GM21367 (cell line): ENCODE data around the gene SIRT7.

Experiments
- ATAC-seq: cut with Tn5 transposase; IDR thresholded peaks from one replicate; pipeline ENCODE4 v1.9.1; 2021; ENCODE audit not compliant: unreplicated experiment

SIRT7 gene, protein sequence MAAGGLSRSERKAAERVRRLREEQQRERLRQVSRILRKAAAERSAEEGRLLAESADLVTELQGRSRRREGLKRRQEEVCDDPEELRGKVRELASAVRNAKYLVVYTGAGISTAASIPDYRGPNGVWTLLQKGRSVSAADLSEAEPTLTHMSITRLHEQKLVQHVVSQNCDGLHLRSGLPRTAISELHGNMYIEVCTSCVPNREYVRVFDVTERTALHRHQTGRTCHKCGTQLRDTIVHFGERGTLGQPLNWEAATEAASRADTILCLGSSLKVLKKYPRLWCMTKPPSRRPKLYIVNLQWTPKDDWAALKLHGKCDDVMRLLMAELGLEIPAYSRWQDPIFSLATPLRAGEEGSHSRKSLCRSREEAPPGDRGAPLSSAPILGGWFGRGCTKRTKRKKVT

GRCh38 chr17:81917565-81918332 is at the start of gene SIRT7:
TSS of gene SIRT7 (minus strand) at chr17:81918176. CDS start at chr17:81918131, 45 bp downstream.
- no peak for ATAC-seq

GRCh38 chr17:81967244-81967532 is 49.2 kb upstream of the SIRT7 start:
- ATAC-seq: no peak

DNA sequence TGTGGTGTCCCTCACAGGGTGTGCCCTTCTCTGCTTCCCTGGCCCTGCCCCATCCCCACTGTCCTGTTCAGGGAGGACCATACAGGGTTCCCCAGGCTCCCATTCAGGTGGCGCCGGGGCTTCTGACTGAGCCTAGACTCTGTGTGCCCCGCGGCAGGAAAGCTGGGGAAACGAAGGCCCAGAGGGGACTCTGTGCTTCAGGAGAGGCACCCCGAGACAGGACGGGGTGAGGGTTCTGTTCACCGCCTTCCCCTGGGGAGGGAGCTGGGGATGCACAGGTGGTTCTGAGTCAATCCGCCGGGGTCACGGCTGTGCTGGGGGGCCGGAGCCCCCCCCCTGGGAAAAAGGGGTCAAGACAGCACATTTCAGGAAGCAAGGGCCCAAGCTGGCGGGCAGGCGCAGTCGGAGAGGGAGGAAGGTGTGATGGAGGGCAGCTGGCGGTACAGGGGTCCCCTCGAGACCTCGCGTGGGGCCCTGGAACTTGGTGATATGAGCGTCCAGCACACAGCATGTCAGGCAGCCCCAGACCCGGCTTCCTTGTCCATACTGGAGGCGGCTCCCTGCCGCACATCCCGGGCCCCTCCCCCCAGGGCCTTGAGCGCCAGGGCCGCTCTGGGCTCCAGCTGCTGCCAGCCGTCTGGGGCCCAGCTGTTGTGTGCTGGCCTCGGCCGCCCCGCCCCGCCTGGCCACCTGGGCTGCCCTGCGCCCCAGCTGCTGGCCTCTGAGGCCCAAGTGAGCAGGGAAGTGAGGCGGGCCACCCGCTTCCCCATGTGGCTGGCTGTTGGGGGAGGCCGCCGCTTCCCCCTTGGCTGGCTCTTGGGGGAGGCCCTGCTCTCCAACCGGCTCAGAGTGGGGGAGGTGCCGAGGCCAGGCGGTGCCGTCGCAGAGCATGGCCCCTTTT is 48.6 kb upstream of the SIRT7 start:
- no peak for ATAC-seq

DNA sequence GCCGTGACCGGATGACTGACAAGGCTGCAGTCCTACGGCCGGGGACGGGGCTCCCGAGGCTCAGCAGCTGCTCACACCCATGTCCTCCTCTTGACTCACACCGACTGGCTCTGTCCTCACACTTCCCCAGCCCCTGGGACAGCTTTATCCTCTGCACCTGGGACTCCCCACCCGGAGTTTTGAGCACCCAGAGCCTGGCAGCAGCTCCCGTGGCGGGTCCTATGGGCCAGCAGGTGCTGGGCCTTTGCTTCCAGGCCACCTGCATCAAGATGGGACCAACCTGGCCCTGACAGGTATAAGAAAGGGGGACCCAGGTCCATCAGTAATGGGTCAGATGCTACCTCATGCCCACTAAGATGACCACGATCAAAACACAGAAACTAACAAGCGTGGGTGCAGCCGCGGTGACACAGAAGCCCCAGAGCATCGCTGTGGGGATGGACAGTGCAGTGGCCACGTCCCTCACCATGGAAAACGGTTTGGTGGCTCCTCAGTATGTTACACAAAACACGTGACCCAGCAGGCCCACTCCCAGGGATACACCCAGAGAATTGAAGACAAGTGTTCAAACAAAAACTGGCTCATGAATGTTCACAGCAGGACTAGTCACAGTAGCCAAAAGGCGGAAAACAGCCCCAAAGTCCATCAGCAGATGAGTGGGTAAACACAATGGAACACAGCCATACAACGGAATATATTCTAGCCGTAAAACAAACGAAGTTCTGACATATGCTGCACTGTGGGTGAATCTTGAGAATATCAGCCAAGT is 46.3 kb upstream of the SIRT7 start:
- no peak for ATAC-seq

DNA sequence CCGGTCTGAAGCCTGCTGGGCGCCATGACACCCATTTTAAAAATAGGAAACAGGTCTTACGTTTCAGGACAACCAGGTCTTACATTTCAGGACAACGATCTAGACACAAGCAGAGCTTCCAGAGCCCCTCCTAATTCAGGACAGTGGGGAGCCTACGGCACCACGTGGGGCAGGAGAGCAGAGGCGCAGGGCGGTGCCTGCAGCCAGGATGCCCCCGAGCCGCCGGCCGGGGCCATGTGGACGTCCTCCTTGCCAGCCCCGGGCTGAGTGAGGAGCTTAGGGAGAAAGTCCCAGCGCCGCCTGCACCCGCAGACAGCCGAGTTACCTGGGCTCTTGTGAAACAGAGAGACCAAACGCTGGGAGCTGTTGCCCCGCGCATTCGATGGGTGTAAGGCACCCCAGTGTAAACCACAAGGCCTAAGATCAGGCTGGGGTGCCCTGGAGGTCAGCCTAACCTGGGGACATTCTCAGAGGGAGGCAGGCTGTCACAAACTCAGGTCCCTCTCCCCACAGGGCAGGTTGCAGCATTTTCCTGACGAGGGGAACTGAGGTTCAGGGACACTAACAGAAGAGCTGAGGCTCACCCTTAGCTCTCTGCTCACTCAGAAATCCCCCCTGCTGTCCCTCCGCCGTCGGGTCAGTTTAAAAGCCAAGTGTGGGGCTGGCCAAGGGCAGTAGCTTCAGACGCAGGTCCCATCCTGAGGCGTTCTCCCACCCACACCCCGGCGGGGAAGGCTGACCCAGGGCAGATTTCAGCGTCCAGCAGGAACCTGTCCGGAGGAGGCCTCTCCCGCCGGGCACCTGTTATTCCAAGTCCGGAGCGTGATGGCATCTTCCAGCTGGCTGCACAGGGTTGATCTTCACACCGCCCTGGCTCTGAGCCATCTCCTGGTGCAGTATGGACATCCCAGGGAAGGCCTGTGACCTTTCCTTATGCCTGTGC is 44.8 kb upstream of the SIRT7 start:
- ATAC-seq: no peak

- ATAC-seq: no peak
Measured at GRCh38 chr17:81961521-81962498, 43.8 kb upstream of the SIRT7 start.

DNA sequence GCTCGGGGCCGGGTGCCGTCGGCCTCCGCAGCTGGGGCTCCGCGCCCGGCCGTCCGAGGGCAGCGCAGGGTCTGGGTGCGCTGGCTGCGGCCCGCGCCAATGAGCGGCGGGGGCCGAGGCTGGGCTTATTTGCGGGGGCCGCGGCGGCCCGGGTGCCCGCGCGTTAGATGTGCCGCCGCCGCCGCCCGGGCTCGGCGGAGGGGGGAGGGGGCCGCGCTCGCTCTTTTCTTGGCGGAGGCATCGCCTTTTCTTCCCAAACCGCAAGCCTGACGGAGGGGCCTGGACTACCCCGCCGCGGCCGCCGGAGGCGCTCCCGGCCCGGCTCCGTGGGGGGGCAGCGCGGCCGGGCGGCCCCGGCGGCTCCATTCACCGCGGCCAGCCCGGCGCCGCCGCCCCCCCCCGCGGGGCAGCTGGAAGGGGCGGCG is 43.1 kb upstream of the SIRT7 start, which contains the start of gene NOTUM:
TSS of gene NOTUM (minus strand) at position 101 of the 425 bp plus-strand sequence. CDS start 278 bp downstream, outside the sequence.
- no peak for ATAC-seq

- no peak for ATAC-seq
Measured at GRCh38 chr17:81960130-81960958, 42.4 kb upstream of the SIRT7 start.

DNA sequence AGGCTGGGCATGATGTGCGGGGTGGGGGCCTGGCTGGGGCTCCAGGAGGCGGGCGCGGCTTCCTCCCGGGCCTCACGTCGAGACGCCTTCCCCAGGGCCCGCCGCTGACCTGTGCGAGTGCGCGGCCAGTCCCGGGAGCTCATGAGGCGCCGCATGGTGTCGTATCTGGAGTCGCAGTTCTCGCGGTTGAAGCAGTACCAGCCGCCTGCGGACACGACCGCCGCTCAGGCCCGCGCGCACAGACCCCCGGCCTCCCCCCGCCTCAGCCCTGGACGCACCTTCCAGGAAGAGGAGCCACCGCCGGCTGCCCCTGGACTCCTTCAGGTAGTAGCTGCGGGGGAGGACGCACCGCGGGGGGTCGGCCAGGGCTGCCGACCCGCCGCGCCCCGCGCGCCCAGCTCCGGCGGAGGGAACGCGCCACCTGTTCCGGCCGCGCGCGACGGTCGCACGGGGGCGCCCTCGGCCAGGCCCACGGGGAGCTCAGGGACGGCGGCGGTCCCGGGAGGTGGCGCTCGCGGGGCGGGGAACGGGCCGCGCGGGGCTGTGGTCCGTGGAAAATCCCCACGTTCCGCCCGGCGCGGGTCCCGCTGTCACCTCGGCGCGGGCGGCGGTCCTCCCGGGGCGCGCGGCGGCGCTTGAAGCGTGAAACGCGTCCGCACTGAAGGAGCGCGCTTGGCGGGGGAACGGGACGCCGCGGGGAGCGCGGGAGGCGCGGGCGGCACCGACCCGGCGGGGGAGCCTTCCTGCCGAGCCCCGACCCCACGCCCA is 41.6 kb upstream of the SIRT7 start:
- ATAC-seq: no peak

- ATAC-seq: no peak
Measured at GRCh38 chr17:81958633-81959342, 40.8 kb upstream of the SIRT7 start.

DNA sequence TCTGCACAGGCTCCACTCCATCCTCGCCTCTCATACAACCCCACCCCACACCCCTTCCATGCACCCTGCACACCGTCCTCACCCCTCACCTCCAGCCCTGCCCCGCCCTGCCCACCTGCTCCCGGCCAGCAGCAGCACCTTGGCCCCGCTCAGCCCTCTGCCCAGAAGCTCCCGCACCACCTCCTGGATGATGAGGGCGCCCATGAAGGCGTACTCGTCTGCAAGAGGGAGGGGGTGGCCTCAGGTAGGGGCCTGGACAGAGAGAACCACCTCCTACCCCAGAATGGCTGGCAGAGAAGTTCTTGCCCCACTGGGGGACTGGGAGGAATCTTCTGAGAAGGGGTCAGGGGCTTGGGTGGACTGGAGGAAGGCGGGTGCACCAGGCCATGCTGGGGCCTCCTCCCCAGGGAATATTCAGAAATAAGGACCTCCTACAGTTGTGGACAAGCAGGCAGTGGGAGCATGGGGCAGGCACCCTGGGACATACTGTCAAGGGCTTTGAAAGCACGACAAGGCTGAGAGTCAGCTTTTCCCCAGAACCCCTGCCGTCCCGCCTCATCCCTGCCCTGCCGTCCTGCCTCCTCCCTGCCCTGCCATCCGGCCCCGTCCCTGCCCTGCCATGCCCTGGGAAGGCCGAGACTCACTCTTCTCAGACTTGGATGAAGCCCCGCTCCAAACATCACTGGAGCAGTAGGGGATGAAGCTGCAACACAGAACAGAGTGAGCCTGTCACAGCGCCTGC is 39.9 kb upstream of the SIRT7 start:
- ATAC-seq: no peak

- no peak for ATAC-seq
Measured at GRCh38 chr17:81956607-81957589, 38.9 kb upstream of the SIRT7 start.

DNA sequence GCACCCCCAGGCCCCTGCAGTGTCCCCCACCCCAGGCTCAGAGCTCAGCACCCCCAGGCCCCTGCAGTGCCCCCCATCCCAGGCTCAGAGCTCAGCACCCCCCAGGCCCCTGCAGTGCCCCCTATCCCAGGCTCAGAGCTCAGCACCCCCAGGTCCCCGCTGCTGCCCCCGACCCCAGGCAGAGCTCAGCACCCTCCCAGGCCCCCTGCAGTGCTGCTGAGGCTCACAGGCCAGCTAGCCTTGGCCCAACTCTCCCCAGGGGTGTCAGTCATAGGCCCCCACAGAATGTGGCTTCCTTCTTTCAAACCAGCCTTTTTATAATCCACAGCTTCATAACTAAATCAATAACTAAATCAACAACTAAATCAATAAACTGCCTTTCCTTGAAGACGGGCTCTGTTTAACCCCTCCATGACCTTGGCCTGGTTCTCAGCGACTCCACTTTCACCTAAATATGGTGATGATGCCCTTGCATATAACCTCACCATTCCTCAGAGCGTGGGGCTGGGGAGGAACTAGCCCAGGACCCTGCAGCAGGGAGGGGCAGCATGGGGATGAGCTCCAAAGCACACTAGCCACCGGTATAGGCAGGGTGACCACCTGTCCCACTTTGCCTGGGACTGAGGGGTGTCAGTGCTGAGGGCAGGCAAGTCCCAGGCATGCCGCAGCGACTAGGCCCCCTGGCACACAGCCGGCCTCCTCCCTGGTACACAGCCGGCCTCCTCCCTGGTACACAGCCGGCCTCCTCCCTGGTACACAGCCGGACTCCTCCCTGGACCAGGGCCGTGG is 38.0 kb upstream of the SIRT7 start:
- no peak for ATAC-seq
